Keratinocyte (primary cell): Measurements from ENCODE around the gene SLC6A9. TPM values are rescaled to one million over a fixed set of nuclear protein-coding genes. Genes with fewer than 3 reads are reported as not detected.

Experiments used
- DNase-seq: peaks from one replicate; pipeline ENCODE4 v3.0.0-alpha.2; 2011; ENCODE audit warnings: low read depth, missing footprints, low spot score
- FAIRE-seq: peaks from 2 replicates; lab custom pipeline; 2011; peaks lifted over from hg19 to GRCh38; lab: Jason Lieb, UNC
- H2AFZ ChIP-seq: 2 replicates; pipeline ENCODE4 v1.6.0; 2012; ENCODE audit warnings: low read length, control low read depth, inconsistent platforms; ENCODE audit not compliant: control insufficient read depth
- H3K27ac ChIP-seq: 2 replicates; pipeline ENCODE4 v1.5.1; 2011; ENCODE audit warnings: low read length; ENCODE audit not compliant: control insufficient read depth, insufficient read depth
- H3K27me3 ChIP-seq: 3 replicates; pipeline ENCODE4 v1.6.0; 2011; ENCODE audit warnings: low read length; ENCODE audit not compliant: control insufficient read depth, insufficient read depth; ENCODE audit errors: extremely low read depth
- H3K36me3 ChIP-seq, 2 experiments: 2 replicates in 1 of 2; 3 replicates in 1 of 2; pipeline ENCODE4 v1.5.1; 2011; ENCODE audit warnings: low read length in 2 of 2, mild to moderate bottlenecking in 1 of 2; ENCODE audit not compliant: control insufficient read depth in 2 of 2, insufficient read depth in 2 of 2; ENCODE audit errors: extremely low read depth in 1 of 2
- H3K4me1 ChIP-seq: 3 replicates; pipeline ENCODE4 v1.5.1; 2011; ENCODE audit warnings: low read length; ENCODE audit not compliant: control insufficient read depth, insufficient read depth; ENCODE audit errors: extremely low read depth
- H3K4me2 ChIP-seq: 3 replicates; pipeline ENCODE4 v1.6.0; 2011; ENCODE audit warnings: low read depth, low read length; ENCODE audit not compliant: control insufficient read depth, insufficient read depth; ENCODE audit errors: extremely low read depth
- H3K4me3 ChIP-seq, 3 experiments: fragments of 200-600 bp in 1 of 3; sonication (generic) in 1 of 3; 2 replicates in 2 of 3; 3 replicates in 1 of 3; pipeline ENCODE4 v1.5.1; 2011 to 2016; ENCODE audit warnings: low read length in 3 of 3, mild to moderate bottlenecking in 3 of 3, control low read depth in 2 of 3, inconsistent platforms in 1 of 3, low read depth in 1 of 3, mixed read lengths in 1 of 3, mixed run types in 1 of 3, moderate library complexity in 1 of 3; ENCODE audit not compliant: control insufficient read depth in 2 of 3, insufficient read depth in 2 of 3; ENCODE audit errors: extremely low read depth in 1 of 3
- H3K79me2 ChIP-seq: 2 replicates; pipeline ENCODE4 v1.6.0; 2012; ENCODE audit warnings: low read length; ENCODE audit not compliant: control insufficient read depth, insufficient read depth
- H3K9ac ChIP-seq: 3 replicates; pipeline ENCODE4 v1.6.0; 2011; ENCODE audit warnings: low read length; ENCODE audit not compliant: control insufficient read depth, insufficient read depth; ENCODE audit errors: extremely low read depth
- H3K9me1 ChIP-seq: 3 replicates; pipeline ENCODE4 v1.6.0; 2011; ENCODE audit warnings: low read length; ENCODE audit not compliant: control insufficient read depth, insufficient read depth; ENCODE audit errors: extremely low read depth
- H3K9me3 ChIP-seq: 2 replicates; pipeline ENCODE4 v1.5.1; 2012; ENCODE audit warnings: low read depth, low read length; ENCODE audit not compliant: control insufficient read depth
- H4K20me1 ChIP-seq: 3 replicates; pipeline ENCODE4 v1.6.0; 2011; ENCODE audit warnings: low read length; ENCODE audit not compliant: control insufficient read depth, insufficient read depth; ENCODE audit errors: extremely low read depth
- EZH2 ChIP-seq: IDR thresholded peaks from one replicate; pipeline ENCODE4 v1.6.1; 2012; ENCODE audit warnings: inconsistent platforms, mild to moderate bottlenecking, low read length, moderate library complexity
- dilution Hi-C: fragments of 300-500 bp; cut with MboI; formaldehyde crosslinking; loops from one replicate; pipeline ENCODE4 v1.7.0; 2020; ENCODE audit warnings: low sequenced_read_pairs; ENCODE audit not compliant: extremely low pct_ligation_motif_present
- polyA plus RNA-seq, 5 experiments: library from polyadenylated mRNA; depleted of rRNA in 3 of 5; stranded (reverse) in 3 of 5; stranded (forward) in 1 of 5; unstranded in 1 of 5; fragments of >200 nt; gene quantifications; 1 replicate in 1 of 5; 2 replicates in 3 of 5; 3 replicates in 1 of 5; pipeline versions ENCODE4 v1.2.1 to v1.2.3, GENCODE V29; 2011 to 2012; ENCODE audit warnings: missing spikeins in 2 of 5, low read depth in 1 of 5, low replicate concordance in 1 of 5
- TF ChIP-seq, protein P1 (sequence below), 3 experiments: IDR thresholded peaks in 1 of 3; conservative IDR thresholded peaks in 1 of 3; optimal IDR thresholded peaks in 1 of 3; 2 replicates in 2 of 3; 3 replicates in 1 of 3; pipeline versions ENCODE3 to v1.5.1; 2011; ENCODE audit warnings: low read length in 3 of 3, mild to moderate bottlenecking in 3 of 3, moderate library complexity in 2 of 3, control low read depth in 1 of 3, inconsistent platforms in 1 of 3; ENCODE audit not compliant: insufficient read depth in 2 of 3; ENCODE audit errors: extremely low read depth in 1 of 3

The SLC6A9 gene
- polyA plus RNA-seq, 1 donor (not counting 4 experiments of a cell fraction or from before 2014, with no cell fraction given), result 5.3 TPM

DNA sequence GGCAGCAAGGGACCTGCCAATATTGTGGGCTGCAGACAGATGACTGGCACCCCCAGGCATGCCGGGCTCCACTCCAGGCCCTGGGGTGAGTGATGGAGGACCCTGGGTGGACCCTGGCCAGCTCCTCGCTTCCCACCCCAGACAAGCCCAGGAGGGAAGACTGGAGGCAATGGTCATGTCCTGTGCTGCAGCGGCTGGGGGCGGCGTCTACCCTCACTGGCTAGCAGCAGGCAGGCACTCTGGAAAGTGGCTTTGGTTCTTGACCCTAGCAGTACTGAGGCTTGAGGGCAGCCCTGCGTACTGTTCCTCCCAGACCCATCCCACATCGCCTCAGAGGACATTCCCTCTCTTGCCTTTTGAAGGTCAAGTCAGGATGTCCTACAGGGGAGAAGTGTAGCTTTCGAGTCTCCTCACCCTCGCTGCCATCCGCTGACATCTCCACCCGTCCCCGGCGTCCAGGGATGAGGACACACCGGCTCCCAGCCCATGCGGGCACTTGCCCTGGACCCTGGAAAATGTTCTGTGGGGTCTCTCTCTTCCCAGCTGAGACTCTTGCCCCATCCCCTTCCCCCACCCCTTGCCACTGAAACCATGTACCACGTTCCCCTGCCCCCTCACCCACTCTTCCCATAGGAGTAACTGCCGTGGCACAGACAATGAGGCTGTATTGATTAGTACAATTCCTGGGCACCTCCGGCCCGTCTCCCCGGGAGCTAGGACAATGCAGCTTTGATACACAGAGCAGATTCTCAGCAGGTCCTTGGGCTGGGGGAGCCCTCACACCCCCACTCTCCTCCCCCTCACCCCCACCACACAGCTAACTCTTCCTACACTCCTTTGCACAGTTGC, 15.0 kb downstream of the SLC6A9 start:
- dilution Hi-C loops, result no loop called here
- no peak overlapping the region for H3K9ac ChIP-seq
- no peaks in the 10 kb centered on the region for H3K9me3 ChIP-seq
- peaks cover 3% of the 10 kb centered on the region for H4K20me1 ChIP-seq
- no peak overlapping the region for H3K4me3 ChIP-seq
- no peak overlapping the region for H3K4me2 ChIP-seq
- H2AFZ ChIP-seq, result no peak overlapping the region
- TF ChIP-seq, protein P1, sequence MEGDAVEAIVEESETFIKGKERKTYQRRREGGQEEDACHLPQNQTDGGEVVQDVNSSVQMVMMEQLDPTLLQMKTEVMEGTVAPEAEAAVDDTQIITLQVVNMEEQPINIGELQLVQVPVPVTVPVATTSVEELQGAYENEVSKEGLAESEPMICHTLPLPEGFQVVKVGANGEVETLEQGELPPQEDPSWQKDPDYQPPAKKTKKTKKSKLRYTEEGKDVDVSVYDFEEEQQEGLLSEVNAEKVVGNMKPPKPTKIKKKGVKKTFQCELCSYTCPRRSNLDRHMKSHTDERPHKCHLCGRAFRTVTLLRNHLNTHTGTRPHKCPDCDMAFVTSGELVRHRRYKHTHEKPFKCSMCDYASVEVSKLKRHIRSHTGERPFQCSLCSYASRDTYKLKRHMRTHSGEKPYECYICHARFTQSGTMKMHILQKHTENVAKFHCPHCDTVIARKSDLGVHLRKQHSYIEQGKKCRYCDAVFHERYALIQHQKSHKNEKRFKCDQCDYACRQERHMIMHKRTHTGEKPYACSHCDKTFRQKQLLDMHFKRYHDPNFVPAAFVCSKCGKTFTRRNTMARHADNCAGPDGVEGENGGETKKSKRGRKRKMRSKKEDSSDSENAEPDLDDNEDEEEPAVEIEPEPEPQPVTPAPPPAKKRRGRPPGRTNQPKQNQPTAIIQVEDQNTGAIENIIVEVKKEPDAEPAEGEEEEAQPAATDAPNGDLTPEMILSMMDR (optimal IDR thresholded peaks at IDR 0.05 in 1 of 3, IDR thresholded peaks at IDR 0.05 in 1 of 3, conservative IDR thresholded peaks at IDR 0.05 in 1 of 3; ENCODE audit: extremely low read depth in 1 of 3, insufficient read depth in 2 of 3, low read length in 3 of 3), result no peak
- no peak for TF ChIP-seq EZH2
- no peaks in the 10 kb centered on the region for H3K4me1 ChIP-seq
- FAIRE-seq, result no peak
- no peaks in the 10 kb centered on the region for H3K79me2 ChIP-seq
- no peaks in the 10 kb centered on the region for H3K9me1 ChIP-seq
- H3K27ac ChIP-seq, result no peak overlapping the region
- H3K36me3 ChIP-seq, result peaks cover 2 to 9% of the 10 kb centered on the region in 2 experiments
- no peak for DNase-seq
- H3K27me3 ChIP-seq, result no peaks in the 10 kb centered on the region

DNA sequence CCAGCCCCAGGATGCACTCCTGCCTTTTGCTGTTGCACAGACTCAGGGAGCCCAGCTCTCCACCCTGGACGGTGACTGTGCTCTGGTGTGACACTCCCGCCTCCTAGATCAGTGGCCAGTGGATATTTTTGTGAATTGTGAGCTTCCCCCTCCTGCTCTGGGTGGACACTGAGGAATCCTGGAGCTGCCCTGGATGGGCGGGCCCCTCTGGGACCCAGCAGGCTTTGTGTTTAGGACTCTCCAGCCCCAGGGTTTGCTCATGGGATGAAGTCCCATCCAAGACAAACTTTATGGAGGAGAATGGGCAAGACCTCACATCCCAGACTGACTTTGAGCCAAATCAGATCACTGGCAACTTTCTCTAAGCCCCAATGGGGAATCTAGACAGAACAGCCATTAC, 16.1 kb downstream of the SLC6A9 start:
- H3K36me3 ChIP-seq, result peaks cover 2 to 9% of the 10 kb centered on the region in 2 experiments
- H2AFZ ChIP-seq, result no peak overlapping the region
- H3K9ac ChIP-seq, result no peak overlapping the region
- H3K27me3 ChIP-seq, result no peaks in the 10 kb centered on the region
- no peaks in the 10 kb centered on the region for H3K9me3 ChIP-seq
- no peak for DNase-seq
- H4K20me1 ChIP-seq, result peaks cover 3% of the 10 kb centered on the region
- H3K4me3 ChIP-seq, result no peak overlapping the region
- no peaks in the 10 kb centered on the region for H3K9me1 ChIP-seq
- H3K27ac ChIP-seq, result no peak overlapping the region
- H3K4me1 ChIP-seq, result no peaks in the 10 kb centered on the region
- no peak for TF ChIP-seq EZH2
- TF ChIP-seq, protein P1 (optimal IDR thresholded peaks at IDR 0.05 in 1 of 3, IDR thresholded peaks at IDR 0.05 in 1 of 3, conservative IDR thresholded peaks at IDR 0.05 in 1 of 3; ENCODE audit: extremely low read depth in 1 of 3, insufficient read depth in 2 of 3, low read length in 3 of 3), result no peak
- no peak overlapping the region for H3K4me2 ChIP-seq
- no peaks in the 10 kb centered on the region for H3K79me2 ChIP-seq
- no peak for FAIRE-seq
- dilution Hi-C loops, result no loop called here
